SK-N-SH (cell line): Measurements from ENCODE around the gene PPP1R12A. TPM values are rescaled to one million over a fixed set of nuclear protein-coding genes. Genes with fewer than 3 reads are reported as not detected.

Source experiments
- CTCF ChIA-PET: fragments of 300-600, 350-600 bp; formaldehyde crosslinking; extraction: SDS; loops from one replicate; lab custom pipeline; 2021; lab: Yijun Ruan, JAX
- POLR2A ChIA-PET: fragments of 350-600 bp; sonication (Branson Sonifier 250); formaldehyde crosslinking; extraction: SDS; loops from one replicate; lab custom pipeline; 2020; ENCODE audit warnings: antibody characterized with exemption, inconsistent platforms; lab: Yijun Ruan, JAX
- DNase-seq: peaks from one replicate; pipeline ENCODE4 v3.0.0; 2012
- H2AFZ ChIP-seq: fragments of 200-600 bp; sonication (generic); 2 replicates; pipeline ENCODE4 v1.8.1; 2016; ENCODE audit warnings: antibody characterized with exemption, mild to moderate bottlenecking, low read depth
- H3F3A ChIP-seq: fragments of 200-600 bp; sonication (generic); replicated peaks from 2 replicates; pipeline ENCODE3; 2016; ENCODE audit warnings: antibody characterized with exemption, mild to moderate bottlenecking; ENCODE audit not compliant: insufficient read depth
- H3K27ac ChIP-seq, 2 experiments: fragments of 200-500 bp in 1 of 2; fragments of 200-600 bp in 1 of 2; sonication (Bioruptor generic) in 1 of 2; sonication (generic), shearing (Covaris generic) in 1 of 2; 2 replicates each; pipeline versions ENCODE4 v1.5.1 to v1.6.1; 2014 to 2016; ENCODE audit warnings: low read depth in 2 of 2, inconsistent platforms in 1 of 2, low read length in 1 of 2, mild to moderate bottlenecking in 1 of 2, mixed read lengths in 1 of 2
- H3K27me3 ChIP-seq: fragments of 200-600 bp; sonication (generic), shearing (Covaris generic); 2 replicates; pipeline ENCODE4 v1.6.1; 2016; ENCODE audit warnings: mixed run types; ENCODE audit not compliant: insufficient read depth
- H3K36me3 ChIP-seq, 2 experiments: fragments of 200-500 bp in 1 of 2; fragments of 200-600 bp in 1 of 2; sonication (Bioruptor generic) in 1 of 2; sonication (generic) in 1 of 2; replicated peaks in 1 of 2; 2 replicates each; pipeline versions ENCODE3 to v1.5.1; 2014 to 2016; ENCODE audit warnings: low read length in 1 of 2, mild to moderate bottlenecking in 1 of 2; ENCODE audit not compliant: insufficient read depth in 2 of 2, control insufficient read depth in 1 of 2
- H3K4me1 ChIP-seq, 2 experiments: fragments of 200-500 bp in 1 of 2; fragments of 200-600 bp in 1 of 2; sonication (Bioruptor generic) in 1 of 2; sonication (generic), shearing (Covaris generic) in 1 of 2; 2 replicates each; pipeline versions ENCODE4 v1.5.1 to v1.6.1; 2014 to 2016; ENCODE audit warnings: low read depth in 1 of 2, low read length in 1 of 2, mixed run types in 1 of 2; ENCODE audit not compliant: insufficient read depth in 2 of 2, control insufficient read depth in 1 of 2
- H3K4me2 ChIP-seq: fragments of 200-600 bp; sonication (generic), shearing (Covaris generic); 2 replicates; pipeline ENCODE4 v1.6.1; 2017; ENCODE audit warnings: mixed run types
- H3K4me3 ChIP-seq, 2 experiments: fragments of 200-500 bp in 1 of 2; fragments of 200-600 bp in 1 of 2; sonication (Bioruptor generic) in 1 of 2; sonication (generic), shearing (Covaris generic) in 1 of 2; 2 replicates each; pipeline versions ENCODE4 v1.5.1 to v1.8.1; 2014 to 2016; ENCODE audit warnings: low read depth in 2 of 2, inconsistent platforms in 1 of 2, low read length in 1 of 2, mild to moderate bottlenecking in 1 of 2, mixed read lengths in 1 of 2, moderate library complexity in 1 of 2
- H3K79me2 ChIP-seq: fragments of 200-600 bp; sonication (generic); 2 replicates; pipeline ENCODE4 v1.8.1; 2017; ENCODE audit warnings: mild to moderate bottlenecking; ENCODE audit not compliant: insufficient read depth
- H3K9ac ChIP-seq: fragments of 200-600 bp; sonication (generic); 2 replicates; pipeline ENCODE4 v1.6.1; 2017; ENCODE audit warnings: mixed run types
- H3K9me2 ChIP-seq: fragments of 200-600 bp; sonication (generic); 2 replicates; pipeline ENCODE4 v1.6.1; 2017; ENCODE audit warnings: mixed run types
- H3K9me3 ChIP-seq: fragments of 200-600 bp; sonication (generic); 2 replicates; pipeline ENCODE4 v1.6.1; 2017; ENCODE audit warnings: mixed run types, mild to moderate bottlenecking, moderate library complexity
- H4K20me1 ChIP-seq: fragments of 200-600 bp; sonication (generic); 2 replicates; pipeline ENCODE4 v1.6.1; 2017; ENCODE audit warnings: mild to moderate bottlenecking, mixed run types; ENCODE audit not compliant: insufficient read depth
- CHD2 ChIP-seq: fragments of 150-350 bp; IDR thresholded peaks from 2 replicates; pipeline ENCODE4 v1.6.1; 2018; ENCODE audit warnings: low read length; ENCODE audit not compliant: partially characterized antibody
- CTCF ChIP-seq: fragments of 200-600 bp; sonication (generic); IDR thresholded peaks from 2 replicates; pipeline ENCODE4 v1.6.1; 2017; ENCODE audit warnings: antibody characterized with exemption, mild to moderate bottlenecking, moderate library complexity
- EP300 ChIP-seq, 2 experiments: IDR thresholded peaks; 2 replicates each; pipeline versions ENCODE4 v1.4.0 to v1.6.1; 2012; ENCODE audit warnings: borderline replicate concordance in 1 of 2, low read depth in 1 of 2, low read length in 1 of 2
- EZH2phosphoT487 ChIP-seq: fragments of 200-600 bp; sonication (generic); IDR thresholded peaks from 2 replicates; pipeline ENCODE4 v1.6.1; 2017; ENCODE audit warnings: low read depth, mixed run types, mild to moderate bottlenecking, antibody characterized with exemption, moderate library complexity, borderline replicate concordance
- FOSL2 ChIP-seq: IDR thresholded peaks from 2 replicates; pipeline ENCODE4 v1.4.0; 2012; ENCODE audit warnings: low read depth, mild to moderate bottlenecking, moderate library complexity, borderline replicate concordance
- FOXJ3 ChIP-seq: sonication (generic); formaldehyde crosslinking; IDR thresholded peaks from 2 replicates; pipeline ENCODE4 v1.5.1; 2020; ENCODE audit warnings: mild to moderate bottlenecking, missing genetic modification reagents
- GATA2 ChIP-seq: sonication (generic); formaldehyde crosslinking; IDR thresholded peaks from 2 replicates; pipeline ENCODE4 v1.5.0; 2020; ENCODE audit warnings: mild to moderate bottlenecking, missing genetic modification reagents
- JUND ChIP-seq: IDR thresholded peaks from 2 replicates; pipeline ENCODE4 v1.4.0; 2012
- NRF1 ChIP-seq: IDR thresholded peaks from 2 replicates; pipeline ENCODE4 v1.6.1; 2012; ENCODE audit warnings: low read depth, mild to moderate bottlenecking, low read length
- RAD21 ChIP-seq: IDR thresholded peaks from 2 replicates; pipeline ENCODE4 v1.6.1; 2012; ENCODE audit warnings: mild to moderate bottlenecking, low read length
- RCOR1 ChIP-seq: fragments of 150-350 bp; IDR thresholded peaks from 2 replicates; pipeline ENCODE4 v1.6.1; 2017; ENCODE audit warnings: antibody characterized with exemption, low read length
- REST ChIP-seq: IDR thresholded peaks from 2 replicates; pipeline ENCODE4 v1.6.1; 2012; ENCODE audit warnings: mild to moderate bottlenecking, low read depth, low read length, moderate library complexity
- RXRA ChIP-seq: IDR thresholded peaks from 2 replicates; pipeline ENCODE4 v1.4.0; 2012; ENCODE audit warnings: low read depth, mild to moderate bottlenecking, borderline replicate concordance
- TEAD4 ChIP-seq: IDR thresholded peaks from 2 replicates; pipeline ENCODE4 v1.4.0; 2012; ENCODE audit warnings: mild to moderate bottlenecking, borderline replicate concordance; ENCODE audit not compliant: insufficient read depth
- WGBS: methylation state at CpG from one replicate; pipeline ENCODE4 v1.1.6; 2017; ENCODE audit warnings: low lambda C conversion rate; 5-methylcytosine and 5-hydroxymethylcytosine counted together
- polyA plus RNA-seq, 3 experiments: library from polyadenylated mRNA; depleted of rRNA; stranded (reverse); fragments of >200 nt; gene quantifications; 2 replicates each; pipeline ENCODE4 v1.2.3, GENCODE V29; 2012
- TF ChIP-seq, protein P1 (sequence below): IDR thresholded peaks from 2 replicates; pipeline ENCODE4 v1.4.0; 2012; ENCODE audit warnings: low read depth, borderline replicate concordance

Gene PPP1R12A
- polyA plus RNA-seq, 1 of the 3 experiments (the other 2 are of a cell fraction): 26.0 TPM

DNA sequence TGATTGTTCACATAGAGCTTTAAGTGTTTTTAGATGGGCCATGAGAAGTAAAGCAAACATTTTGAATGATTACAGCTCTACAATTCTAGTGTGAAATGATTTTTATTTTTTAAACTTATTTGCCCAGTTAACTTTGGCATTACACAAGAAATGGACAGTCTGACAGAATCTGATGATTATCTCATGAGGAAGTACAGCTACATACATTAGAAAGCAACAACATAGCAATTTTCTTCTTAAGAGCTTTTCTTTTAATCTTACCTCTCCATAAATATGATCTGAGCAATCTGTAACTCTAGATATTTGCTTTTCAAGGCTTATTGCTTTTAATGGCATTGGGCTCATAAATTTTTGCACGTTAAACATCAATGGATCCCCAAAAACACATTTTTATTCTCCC lies 26.5 kb upstream of the PPP1R12A start:
- TF ChIP-seq RAD21 (no peak), FOSL2 (no peak), TEAD4 (no peak), RCOR1 (no peak), GATA2 (CRISPR knock-in tag) (no peak), FOXJ3 (CRISPR knock-in tag) (no peak)
- TF ChIP-seq, protein P1, sequence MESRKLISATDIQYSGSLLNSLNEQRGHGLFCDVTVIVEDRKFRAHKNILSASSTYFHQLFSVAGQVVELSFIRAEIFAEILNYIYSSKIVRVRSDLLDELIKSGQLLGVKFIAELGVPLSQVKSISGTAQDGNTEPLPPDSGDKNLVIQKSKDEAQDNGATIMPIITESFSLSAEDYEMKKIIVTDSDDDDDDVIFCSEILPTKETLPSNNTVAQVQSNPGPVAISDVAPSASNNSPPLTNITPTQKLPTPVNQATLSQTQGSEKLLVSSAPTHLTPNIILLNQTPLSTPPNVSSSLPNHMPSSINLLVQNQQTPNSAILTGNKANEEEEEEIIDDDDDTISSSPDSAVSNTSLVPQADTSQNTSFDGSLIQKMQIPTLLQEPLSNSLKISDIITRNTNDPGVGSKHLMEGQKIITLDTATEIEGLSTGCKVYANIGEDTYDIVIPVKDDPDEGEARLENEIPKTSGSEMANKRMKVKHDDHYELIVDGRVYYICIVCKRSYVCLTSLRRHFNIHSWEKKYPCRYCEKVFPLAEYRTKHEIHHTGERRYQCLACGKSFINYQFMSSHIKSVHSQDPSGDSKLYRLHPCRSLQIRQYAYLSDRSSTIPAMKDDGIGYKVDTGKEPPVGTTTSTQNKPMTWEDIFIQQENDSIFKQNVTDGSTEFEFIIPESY: no peak
- 53% methylated on average over 1 of the region's 1 CpG for WGBS
- no peaks in the 10 kb centered on the region for H3F3A ChIP-seq

GRCh38 chr12:79959484-79959883 lies 24.6 kb upstream of the PPP1R12A start:
- POLR2A ChIA-PET: no interaction called here
- Histone ChIP-seq H3K4me2 (no peak overlapping the region), H3K9me3 (no peaks in the 10 kb centered on the region), H4K20me1 (no peaks in the 10 kb centered on the region), H3F3A (no peaks in the 10 kb centered on the region), H3K27ac (no peak overlapping the region), H3K9ac (no peak overlapping the region), H3K27me3 (no peaks in the 10 kb centered on the region), H3K4me3 (no peak overlapping the region), H2AFZ (peak overlapping the region; percentile 13; the same call in 1 of the 2 replicates), H3K4me1 (no peaks in the 10 kb centered on the region), H3K9me2 (no peaks in the 10 kb centered on the region), H3K36me3 (no peaks in the 10 kb centered on the region), H3K79me2 (no peaks in the 10 kb centered on the region)
- DNase-seq: no peak
- WGBS: 63% methylated on average over 4 of the region's 4 CpGs
- TF ChIP-seq RCOR1 (no peak), RXRA (no peak), NRF1 (no peak)
- CTCF ChIA-PET: no interaction called here

More for the DNA sequence above, 26.5 kb upstream of the PPP1R12A start:
- Histone ChIP-seq H3K27ac (no peak overlapping the region), H3K4me2 (no peak overlapping the region), H3K79me2 (no peaks in the 10 kb centered on the region), H3K4me1 (no peaks in the 10 kb centered on the region), H3K9ac (no peak overlapping the region), H3K27me3 (no peaks in the 10 kb centered on the region), H2AFZ (no peak overlapping the region), H4K20me1 (no peaks in the 10 kb centered on the region), H3K4me3 (no peak overlapping the region), H3K9me3 (no peaks in the 10 kb centered on the region), H3K9me2 (no peaks in the 10 kb centered on the region), H3K36me3 (no peaks in the 10 kb centered on the region)
- ChIA-PET CTCF (no interaction called here), POLR2A (no interaction called here)
- no peak for DNase-seq

- Histone ChIP-seq H3K4me1 (no peaks in the 10 kb centered on the region), H3K4me3 (no peak overlapping the region), H3K4me2 (no peak overlapping the region), H4K20me1 (no peaks in the 10 kb centered on the region), H3K79me2 (no peaks in the 10 kb centered on the region), H2AFZ (no peak overlapping the region), H3F3A (no peaks in the 10 kb centered on the region), H3K9me3 (no peaks in the 10 kb centered on the region), H3K9ac (no peak overlapping the region), H3K9me2 (no peaks in the 10 kb centered on the region), H3K27ac (no peak overlapping the region), H3K27me3 (no peaks in the 10 kb centered on the region), H3K36me3 (peaks cover 0 to 3% of the 10 kb centered on the region in 2 experiments)
- ChIA-PET POLR2A (no interaction called here), CTCF (interaction anchor here (1.0 kb wide), 1 partner anchor 26 kb away, joined by 3 read pairs; no protein-coding TSS in a partner anchor)
- no peak for DNase-seq
- WGBS: 62% methylated on average over 4 of the region's 4 CpGs
- TF ChIP-seq NRF1: no peak
- TF ChIP-seq JUND: no peak
- TF ChIP-seq CTCF: no peak
- TF ChIP-seq EZH2phosphoT487: no peak
- TF ChIP-seq REST: no peak
- TF ChIP-seq EP300 (IDR thresholded peaks at IDR 0.05; ENCODE audit: borderline replicate concordance in 1 of 2, low read depth in 1 of 2, low read length in 1 of 2): no peak
- no peak for TF ChIP-seq CHD2
- no peak for TF ChIP-seq RXRA
- no peak for TF ChIP-seq GATA2 (CRISPR knock-in tag)
- TF ChIP-seq RAD21: no peak
Measured at GRCh38 chr12:79956896-79957295, 22.0 kb upstream of the PPP1R12A start.
